Stimulated activated CD8-positive, alpha-beta memory T cell treated with anti-CD3 and anti-CD28 coated beads, Interleukin-2, amount 100 ng/mL, for 48 hours (primary cell): ENCODE measurements around the gene KRTAP1-3.
"Not testable (repeated sequence)": the region's sequence is repeated elsewhere in the genome, so short reads cannot be mapped to it uniquely, and the experiment has no call there.

ENCODE experiments used
- DNase-seq, 2 donors: peaks; one replicate each; pipeline ENCODE4 v3.0.0-alpha.2; 2020; ENCODE audit warnings: low read depth in 2 of 2

The KRTAP1-3 gene

DNA sequence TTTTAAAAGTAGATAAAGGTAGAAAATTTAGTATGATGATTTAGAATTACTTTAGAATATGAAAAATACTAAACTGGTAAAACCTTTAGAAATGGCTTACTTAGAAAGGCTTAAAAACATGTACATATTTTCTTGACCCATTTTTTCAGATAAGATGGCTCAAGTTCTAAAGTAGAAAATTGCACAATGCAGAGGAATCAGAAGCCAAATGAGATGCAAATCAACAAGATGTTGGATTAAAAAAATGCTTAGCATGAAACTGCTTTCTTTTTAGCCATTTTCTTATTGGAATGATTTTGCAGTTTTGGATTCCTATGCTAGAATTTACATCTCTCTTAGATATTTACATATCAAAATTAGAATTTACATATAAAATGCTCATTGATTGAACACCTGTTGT lies 24.2 kb downstream of the KRTAP1-3 start:
- no peak for DNase-seq

DNA sequence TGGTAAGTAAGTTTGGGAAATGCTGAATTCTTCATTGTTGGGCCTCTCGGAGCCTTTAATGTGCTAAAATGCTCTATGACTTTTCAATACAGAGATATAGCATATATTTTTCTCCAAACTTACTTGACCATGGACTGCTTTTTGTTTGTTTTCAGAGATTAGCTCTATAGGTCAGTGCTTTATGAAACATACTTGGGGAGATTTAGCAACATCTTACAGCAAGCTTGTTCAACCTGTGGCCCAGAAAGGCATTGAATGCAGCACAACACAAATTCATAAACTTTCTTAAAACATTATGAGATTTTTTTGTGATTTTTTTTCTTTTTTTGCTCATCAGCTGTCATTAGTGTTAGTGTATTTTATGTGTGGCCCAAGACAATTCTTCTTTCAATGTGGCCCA lies 24.7 kb downstream of the KRTAP1-3 start:
- DNase-seq: no peak

DNA sequence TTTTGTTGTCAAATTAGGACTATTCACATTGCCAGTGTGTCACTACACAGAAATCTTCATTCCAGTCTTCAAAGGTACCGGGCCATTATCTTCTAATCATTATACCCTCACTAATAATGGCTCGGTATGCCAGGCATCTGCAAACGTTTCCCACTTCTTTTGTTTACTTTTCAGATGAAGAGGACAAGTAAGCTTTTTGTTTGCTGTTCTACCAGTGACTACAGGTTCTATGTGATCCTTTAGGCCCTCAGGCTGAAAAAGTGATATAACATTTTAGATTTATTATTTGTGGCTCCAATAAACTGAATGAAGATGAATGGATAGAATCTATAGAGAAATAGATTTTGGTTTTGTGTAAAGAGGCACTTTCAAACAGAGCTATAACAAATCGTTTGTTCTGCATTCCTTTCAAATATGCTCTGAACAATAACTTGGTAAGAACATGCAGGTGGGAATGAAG lies 25.3 kb downstream of the KRTAP1-3 start:
- DNase-seq: no peak

DNA sequence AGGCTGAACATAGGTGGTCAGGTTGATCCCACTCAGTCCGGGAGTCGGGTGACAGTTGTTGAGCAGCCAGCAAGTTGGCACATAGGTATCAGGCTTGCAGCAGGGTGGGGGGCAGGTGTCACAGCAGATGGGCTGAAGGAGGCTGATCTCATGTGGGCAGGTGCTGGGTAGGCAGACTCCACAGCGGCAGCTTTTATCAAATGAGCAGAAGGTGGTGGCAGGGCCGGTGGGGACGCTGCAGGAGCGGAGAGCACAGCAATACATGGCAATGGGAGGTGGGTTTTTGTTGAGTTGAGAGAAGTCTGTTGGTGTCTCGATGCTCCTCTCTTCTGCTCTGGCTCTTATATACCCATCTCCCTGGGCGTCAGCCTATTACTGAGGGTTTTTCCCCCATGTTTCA lies 25.9 kb downstream of the KRTAP1-3 start, which contains the start of gene KRTAP3-1:
Gene KRTAP3-1, minus strand, starts transcription at position 318 of the 400 bp plus-strand sequence. Its CDS starts 54 bp downstream, at position 264.
- DNase-seq: no peak

DNA sequence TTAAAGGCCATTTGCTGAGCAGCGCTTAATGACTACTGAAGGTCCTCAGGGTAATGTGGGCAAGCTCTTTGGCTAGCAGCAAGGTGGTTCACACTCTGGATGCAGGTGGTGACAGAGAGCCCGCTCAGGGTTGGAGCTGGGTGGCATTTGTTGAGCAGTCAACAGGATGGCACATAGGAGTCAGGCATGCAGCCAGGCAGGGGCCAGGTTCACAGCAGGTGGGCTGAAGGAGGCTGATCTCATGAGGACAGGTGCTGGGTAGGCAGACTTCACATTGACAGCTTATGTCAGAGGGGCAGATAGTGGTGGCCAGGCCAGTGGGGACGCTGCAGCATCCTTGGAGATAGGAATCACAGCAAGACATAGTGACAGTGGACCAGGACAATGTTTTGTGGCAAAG lies 30.3 kb downstream of the KRTAP1-3 start:
- no peak for DNase-seq

DNA sequence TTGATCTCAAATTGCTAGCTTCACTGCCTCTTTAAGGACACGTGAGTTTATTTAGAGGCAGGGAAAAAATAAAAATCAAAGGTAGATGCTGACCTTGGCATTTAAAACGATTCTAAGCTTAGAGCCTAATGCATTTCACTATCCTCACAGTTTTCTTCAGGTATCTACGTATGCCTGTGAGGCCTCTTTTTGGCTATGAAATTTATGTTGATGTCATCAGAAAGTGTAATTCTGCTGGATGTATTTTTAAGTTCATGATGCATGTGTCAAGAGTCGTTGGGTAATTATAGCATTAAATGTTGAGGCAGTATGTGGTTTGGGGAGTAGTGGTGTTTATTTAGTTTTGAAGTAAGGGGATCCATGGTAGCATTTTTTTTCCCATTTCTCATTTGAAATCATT lies 30.7 kb downstream of the KRTAP1-3 start:
- DNase-seq: no peak

DNA sequence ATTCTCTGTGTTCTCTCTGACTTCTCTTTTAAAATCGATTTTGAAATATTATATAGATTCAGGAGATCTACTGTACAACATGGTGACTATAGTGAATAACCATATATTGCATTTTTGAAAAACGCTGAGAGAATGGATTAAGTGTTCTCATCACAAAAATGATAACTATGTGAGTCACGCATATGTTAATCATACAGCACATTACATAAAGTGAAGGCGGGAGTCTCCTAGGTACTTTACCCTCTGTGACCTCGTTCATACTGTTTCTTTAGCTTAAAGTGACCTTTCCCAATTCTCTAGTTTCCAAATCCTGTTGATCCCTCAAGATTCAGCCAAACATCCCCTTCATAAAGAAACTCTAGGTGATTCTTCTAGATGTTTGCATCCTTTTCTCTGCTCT lies 31.9 kb downstream of the KRTAP1-3 start:
- DNase-seq: no peak

DNA sequence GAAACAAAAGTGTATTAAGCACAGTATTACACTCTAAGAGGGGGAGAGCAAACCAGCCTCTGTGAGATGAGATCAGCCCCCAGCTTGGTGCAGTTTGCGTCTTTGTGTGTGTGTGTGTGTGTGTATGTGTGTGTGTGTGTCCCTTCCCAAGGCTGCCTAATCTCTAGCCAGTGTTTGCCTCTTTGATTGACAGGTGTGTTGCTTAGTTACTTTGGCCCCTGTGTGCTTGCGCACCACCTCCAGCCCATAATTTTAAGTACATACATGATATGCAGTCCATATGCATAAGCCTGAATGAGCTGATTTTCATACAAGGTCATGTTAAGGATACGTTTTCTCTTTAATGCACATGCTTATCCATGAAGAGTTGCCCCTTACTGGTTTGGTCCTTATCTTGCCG lies 32.9 kb downstream of the KRTAP1-3 start:
- no peak for DNase-seq

DNA sequence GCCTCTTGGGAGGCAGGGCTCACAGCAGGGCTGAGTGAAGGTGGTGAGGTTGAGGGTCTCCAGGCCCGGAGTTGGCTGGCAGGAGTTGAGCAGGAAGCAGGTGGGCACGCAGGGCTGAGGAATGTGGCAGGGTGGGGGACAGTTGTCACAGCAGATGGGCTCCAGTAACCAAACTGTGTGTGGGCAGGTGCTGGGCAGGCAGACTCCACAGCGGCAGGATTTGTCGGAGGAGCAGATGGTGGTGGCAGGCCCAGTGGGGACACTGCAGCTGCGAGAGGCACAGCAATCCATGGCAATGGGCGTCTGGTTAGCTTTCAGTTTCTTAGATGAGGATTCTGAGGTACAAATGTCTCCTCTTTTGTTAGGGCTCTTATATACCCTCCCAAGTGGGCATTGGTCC lies 35.1 kb downstream of the KRTAP1-3 start, which contains the start of gene KRTAP3-2:
Gene KRTAP3-2, minus strand, starts transcription at position 344 of the 400 bp plus-strand sequence. Its CDS starts 53 bp downstream, at position 291.
- DNase-seq: not testable (repeated sequence)

DNA sequence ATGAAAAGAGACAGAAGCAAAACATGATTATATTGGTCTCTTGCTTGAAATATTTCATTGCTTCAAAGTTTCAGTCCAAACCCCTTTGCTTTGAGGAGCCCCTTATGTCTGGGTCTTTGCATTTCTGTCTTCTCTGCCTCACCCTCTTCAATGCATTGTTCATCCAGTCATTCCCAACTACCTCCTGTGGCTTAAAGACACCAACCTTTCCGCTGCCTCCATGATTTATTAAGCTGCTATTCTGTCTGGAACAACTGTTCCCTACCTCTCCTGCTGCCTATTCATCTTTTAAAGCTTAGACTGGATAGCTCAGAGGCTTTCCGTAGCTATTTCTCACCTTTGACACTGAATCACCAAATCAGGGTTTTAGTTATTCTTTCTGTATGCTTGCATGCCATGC lies 37.3 kb downstream of the KRTAP1-3 start:
- DNase-seq: no peak

DNA sequence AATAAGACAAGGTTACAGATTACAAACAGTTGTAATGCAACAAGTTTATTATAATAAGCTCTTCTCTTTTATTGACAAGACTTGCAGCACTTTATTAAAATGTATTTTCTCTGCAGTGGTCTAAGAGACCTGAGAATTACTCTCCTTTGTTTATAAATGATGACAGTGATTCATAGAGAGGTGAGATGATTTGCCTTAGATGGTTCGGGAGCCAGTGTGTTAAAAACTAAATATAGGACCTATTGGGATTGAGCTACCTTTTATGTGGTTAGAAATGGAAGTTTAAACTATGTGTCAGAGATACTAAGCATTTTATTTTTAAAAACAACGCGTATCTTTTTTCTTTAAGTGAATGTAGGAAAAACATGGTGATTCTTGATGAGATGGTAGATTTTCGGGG lies 37.8 kb downstream of the KRTAP1-3 start:
- DNase-seq: no peak

DNA sequence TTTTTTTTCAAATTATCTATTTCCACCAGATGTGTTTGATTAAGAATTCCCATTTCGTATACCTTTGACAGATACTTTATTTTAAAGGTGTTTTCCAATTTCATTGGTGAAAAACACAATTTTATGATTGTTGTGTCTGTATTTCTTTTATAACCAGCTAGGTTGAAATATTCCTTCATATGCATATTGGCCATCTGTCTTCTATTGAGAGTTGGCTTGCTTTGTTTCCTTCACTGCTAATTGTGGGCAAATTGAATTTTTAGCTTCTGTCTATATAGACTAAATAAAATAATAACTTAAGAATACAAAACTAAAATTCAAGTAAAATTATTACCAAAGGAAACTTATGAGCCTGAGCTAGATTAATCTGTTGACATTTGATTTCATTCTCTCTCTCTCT lies 39.6 kb downstream of the KRTAP1-3 start:
- DNase-seq: no peak

DNA sequence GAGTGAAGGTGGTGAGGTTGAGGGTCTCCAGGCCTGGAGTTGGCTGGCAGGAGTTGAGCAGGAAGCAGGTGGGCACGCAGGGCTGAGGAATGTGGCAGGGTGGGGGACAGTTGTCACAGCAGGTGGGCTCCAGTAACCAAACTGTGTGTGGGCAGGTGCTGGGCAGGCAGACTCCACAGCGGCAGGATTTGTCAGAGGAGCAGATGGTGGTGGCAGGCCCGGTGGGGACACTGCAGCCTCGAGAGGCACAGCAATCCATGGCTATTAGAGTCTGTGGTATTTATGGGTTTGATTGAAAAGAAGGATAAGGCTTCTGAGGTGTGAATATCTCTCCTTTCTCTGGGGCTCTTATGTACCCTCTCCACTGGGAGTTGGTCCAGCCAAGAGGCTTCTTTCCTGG lies 40.8 kb downstream of the KRTAP1-3 start, which contains the start of gene KRTAP3-3:
Gene KRTAP3-3, minus strand, starts transcription at position 326 of the 400 bp plus-strand sequence. Its CDS starts 67 bp downstream, at position 259.
- no peak for DNase-seq

DNA sequence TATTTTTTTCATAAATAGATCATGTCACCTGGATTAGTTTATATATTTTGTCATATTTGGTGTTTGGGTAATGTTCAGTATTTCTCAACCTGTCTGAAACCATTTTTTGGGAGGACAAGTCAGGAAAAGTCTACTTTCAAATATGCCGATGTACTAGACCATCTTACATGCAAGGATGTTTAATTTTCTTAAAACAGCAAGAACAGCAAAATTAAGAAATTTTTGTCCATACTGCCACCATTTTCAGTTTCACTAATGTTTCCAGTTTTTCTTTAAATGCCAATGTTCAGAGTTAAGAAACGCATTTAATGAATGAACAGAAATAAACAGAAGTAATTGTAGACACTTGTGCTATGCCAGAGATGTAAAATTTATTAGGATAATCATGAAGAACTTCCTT lies 41.6 kb downstream of the KRTAP1-3 start:
- DNase-seq: no peak

DNA sequence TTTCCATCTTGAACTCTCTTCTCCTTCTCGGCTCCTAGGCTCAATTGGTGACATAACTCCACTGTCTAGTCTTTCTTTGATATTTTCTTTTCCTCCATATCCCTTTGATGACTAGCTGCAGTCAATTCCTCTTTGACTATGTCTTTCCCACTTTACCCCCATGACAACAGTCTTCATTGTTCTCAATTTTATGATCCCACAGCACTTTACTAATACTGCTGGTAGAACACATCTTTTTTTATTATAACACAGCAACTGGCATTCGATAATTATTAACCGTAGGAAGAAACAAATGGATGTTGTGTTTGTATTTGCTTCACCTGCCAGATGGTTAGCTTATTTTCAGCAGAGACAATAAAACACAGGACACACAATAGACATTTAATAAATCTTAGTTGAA lies 42.0 kb downstream of the KRTAP1-3 start:
- DNase-seq: no peak

DNA sequence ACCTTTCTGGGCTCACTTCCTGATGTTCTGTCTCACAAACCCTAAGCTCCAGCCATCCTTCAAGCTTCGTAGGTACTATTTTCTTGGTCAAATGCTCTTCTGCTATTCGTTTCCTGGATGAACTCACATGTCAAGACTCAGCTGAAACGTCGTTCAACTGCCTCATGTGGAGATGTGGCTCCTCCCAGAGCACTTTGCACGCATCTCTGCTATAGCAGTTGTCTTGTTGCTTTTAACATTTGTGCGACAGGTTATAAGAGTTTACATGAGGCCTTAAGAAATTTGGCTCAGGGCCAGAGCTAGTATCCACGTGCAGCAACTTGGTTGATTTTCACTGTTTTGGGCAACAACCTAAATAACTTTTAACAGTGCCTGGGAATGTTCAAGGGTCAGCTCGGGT lies 47.8 kb downstream of the KRTAP1-3 start:
- no peak for DNase-seq

DNA sequence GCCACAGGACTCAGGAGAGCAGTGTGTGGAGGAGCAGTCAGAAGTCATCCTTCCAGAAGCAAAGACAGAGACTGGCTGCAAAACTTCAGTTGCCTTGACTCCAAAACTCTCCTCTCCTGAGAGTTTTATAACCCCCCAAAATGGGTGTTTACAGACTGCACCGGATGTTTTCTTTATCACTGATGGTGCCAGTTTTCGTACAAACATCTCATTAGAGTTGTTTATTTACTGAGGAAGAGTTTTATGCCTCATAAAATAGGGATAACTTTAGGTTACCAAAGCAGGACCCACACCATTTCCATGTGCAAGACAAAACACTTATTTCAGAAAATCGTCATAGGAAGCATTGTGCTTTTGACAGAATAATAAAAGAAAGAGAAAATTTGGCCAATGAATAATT lies 50.4 kb downstream of the KRTAP1-3 start, which contains the start of gene KRT40:
Gene KRT40, minus strand, starts transcription at position 101 of the 400 bp plus-strand sequence. Its CDS starts 53 bp downstream, at position 48.
- no peak for DNase-seq
